B cell (primary cell): ENCODE data around the gene TM2D1. TPM values are rescaled to one million over a fixed set of nuclear protein-coding genes. Genes with fewer than 3 reads are reported as not detected.

ENCODE experiments used
- ATAC-seq: fragments of 200-7000 bp; cut with Tn5 transposase; one replicate; pipeline ENCODE4 v1.10.0; 2021; ENCODE audit warnings: low read depth, mild to moderate bottlenecking, moderate number of reproducible peaks, moderate library complexity
- CTCF ChIA-PET: fragments of 350-600 bp; sonication (Branson Sonifier 250); formaldehyde crosslinking; loops from one replicate; lab custom pipeline; 2021; ENCODE audit warnings: antibody characterized with exemption, inconsistent platforms; lab: Charles Lee
- POLR2A ChIA-PET: fragments of 350-600 bp; sonication (Branson Sonifier 250); formaldehyde crosslinking; loops from one replicate; lab custom pipeline; 2021; ENCODE audit warnings: antibody characterized with exemption; lab: Charles Lee
- DNase-seq: peaks from one replicate; pipeline ENCODE4 v3.0.0; 2013
- H2AFZ ChIP-seq: 2 replicates; pipeline ENCODE4 v1.6.1; 2012; ENCODE audit warnings: mild to moderate bottlenecking, low read depth, low read length; ENCODE audit not compliant: insufficient read depth, poor library complexity, severe bottlenecking
- H3K27ac ChIP-seq, 2 donors: 1 replicate in 1 of 2; 2 replicates in 1 of 2; pipeline ENCODE4 v1.5.1; 2012 to 2013; ENCODE audit warnings: low read length in 2 of 2, mild to moderate bottlenecking in 2 of 2, moderate library complexity in 1 of 2
- H3K27me3 ChIP-seq, 4 experiments: fragments of 200-600 bp in 1 of 4; sonication (generic) in 1 of 4; replicated peaks in 1 of 4; 1 replicate in 2 of 4; 2 replicates in 2 of 4; pipeline versions ENCODE4 v1.6.1 to v1.7.0; 2013 to 2016; ENCODE audit warnings: low read length in 3 of 4, mild to moderate bottlenecking in 2 of 4, mixed read lengths in 1 of 4, moderate library complexity in 1 of 4; ENCODE audit not compliant: insufficient read depth in 4 of 4, control insufficient read depth in 3 of 4; ENCODE audit errors: control extremely low read depth in 1 of 4
- H3K36me3 ChIP-seq, 2 experiments: replicated peaks in 1 of 2; 1 replicate in 1 of 2; 2 replicates in 1 of 2; pipeline versions ENCODE4 v1.6.1 to v1.7.1; 2013; ENCODE audit warnings: low read length in 1 of 2; ENCODE audit not compliant: insufficient read depth in 2 of 2, control insufficient read depth in 1 of 2; ENCODE audit errors: control extremely low read depth in 1 of 2, extremely low read depth in 1 of 2
- H3K4me1 ChIP-seq, 2 donors: fragments of 200-600 bp in 1 of 2; sonication (generic) in 1 of 2; 1 replicate in 1 of 2; 2 replicates in 1 of 2; pipeline versions ENCODE4 v1.5.1 to v1.6.1; 2013 to 2017; ENCODE audit warnings: low read length in 2 of 2; ENCODE audit not compliant: control insufficient read depth in 2 of 2, insufficient read depth in 2 of 2
- H3K4me2 ChIP-seq: replicated peaks from 2 replicates; pipeline ENCODE3; 2012; ENCODE audit warnings: mild to moderate bottlenecking, low read depth, low read length; ENCODE audit not compliant: poor library complexity, severe bottlenecking
- H3K4me3 ChIP-seq, 5 experiments: fragments of 200-600 bp in 1 of 5; sonication (generic) in 1 of 5; 1 replicate in 3 of 5; 2 replicates in 2 of 5; pipeline versions ENCODE4 v1.5.1 to v1.7.0; 2011 to 2016; ENCODE audit warnings: low read length in 4 of 5, mild to moderate bottlenecking in 4 of 5, low read depth in 2 of 5, control low read depth in 1 of 5, moderate library complexity in 1 of 5; ENCODE audit not compliant: insufficient read depth in 1 of 5; ENCODE audit errors: control extremely low read depth in 1 of 5, extremely low read depth in 1 of 5
- H3K79me2 ChIP-seq: fragments of 200-600 bp; sonication (generic); one replicate; pipeline ENCODE4 v1.6.0; 2016; ENCODE audit warnings: low read length; ENCODE audit not compliant: control insufficient read depth, insufficient read depth
- H3K9ac ChIP-seq: fragments of 200-600 bp; sonication (generic); 2 replicates; pipeline ENCODE4 v1.6.1; 2017; ENCODE audit warnings: mild to moderate bottlenecking, low read length, moderate library complexity
- H3K9me3 ChIP-seq, 3 donors: one replicate each; pipeline versions ENCODE4 v1.6.1 to v1.7.1; 2013; ENCODE audit warnings: low read length in 2 of 3; ENCODE audit not compliant: control insufficient read depth in 2 of 3, insufficient read depth in 1 of 3; ENCODE audit errors: control extremely low read depth in 1 of 3
- H4K20me1 ChIP-seq: 2 replicates; pipeline ENCODE4 v1.6.0; 2012; ENCODE audit warnings: mild to moderate bottlenecking, low read length; ENCODE audit not compliant: insufficient read depth, control insufficient read depth, poor library complexity, severe bottlenecking
- H3K27ac Mint-ChIP-seq: one replicate; pipeline ENCODE4 v1.8.0; 2021; ENCODE audit warnings: mixed read lengths
- H3K27me3 Mint-ChIP-seq: one replicate; pipeline ENCODE4 v1.8.0; 2021; ENCODE audit warnings: mixed read lengths
- H3K4me1 Mint-ChIP-seq: one replicate; pipeline ENCODE4 v1.8.0; 2021; ENCODE audit warnings: mixed read lengths
- H3K4me3 Mint-ChIP-seq: one replicate; pipeline ENCODE4 v1.8.0; 2021; ENCODE audit warnings: mixed read lengths
- H3K9me3 Mint-ChIP-seq: one replicate; pipeline ENCODE4 v1.8.0; 2022; ENCODE audit warnings: mixed read lengths; ENCODE audit not compliant: insufficient read depth
- CTCF ChIP-seq: fragments of 200-600 bp; IDR thresholded peaks from one replicate; pipeline ENCODE4 v1.8.0; 2022; ENCODE audit warnings: antibody characterized with exemption, mild to moderate bottlenecking
- EZH2 ChIP-seq: IDR thresholded peaks from 2 replicates; pipeline ENCODE4 v1.6.1; 2012; ENCODE audit warnings: borderline replicate concordance, low read depth, mild to moderate bottlenecking, moderate library complexity, low read length; ENCODE audit not compliant: insufficient read depth, poor library complexity, severe bottlenecking
- WGBS: methylation state at CpG from one replicate; pipeline ENCODE4 v1.1.5; 2013; ENCODE audit warnings: missing lambda C conversion rate; ENCODE audit not compliant: insufficient coverage; 5-methylcytosine and 5-hydroxymethylcytosine counted together
- intact Hi-C: fragments of 100-400 bp; cut with micrococcal nuclease; formaldehyde crosslinking; loops from one replicate; pipeline ENCODE4 v1.10.0; 2022
- polyA plus RNA-seq: library from polyadenylated mRNA; depleted of rRNA; stranded (reverse); fragments of >200 nt; gene quantifications from 2 replicates; pipeline ENCODE4 v1.2.3, GENCODE V29; 2012
- total RNA-seq, 2 donors: library from RNA; stranded (reverse); fragments of 120-200 nt in 1 of 2; gene quantifications; 1 replicate in 1 of 2; 2 replicates in 1 of 2; pipeline versions ENCODE4 v1.2.3 to v1.2.4, GENCODE V29; 2013 to 2022

The TM2D1 gene
- total and polyA plus RNA-seq, 2 donors (not counting 1 experiment from before 2014, with no cell fraction given) = 30.8 to 53.3 TPM

GRCh38 chr1:61670445-61670844 is 54.5 kb downstream of the TM2D1 start:
- Histone ChIP-seq H3K27ac (no peak overlapping the region), H3K27me3 (no peaks in the 10 kb centered on the region), H3K9me3 (no peaks in the 10 kb centered on the region), H3K4me3 (no peak overlapping the region), H3K36me3 (no peaks in the 10 kb centered on the region), H3K9ac (no peak overlapping the region), H3K79me2 (no peaks in the 10 kb centered on the region), H2AFZ (no peak overlapping the region), H3K4me1 (no peaks in the 10 kb centered on the region), H4K20me1 (no peaks in the 10 kb centered on the region), H3K4me2 (no peak overlapping the region)
- ChIA-PET CTCF (interaction anchor here (1.2 kb wide), 1 partner anchor 28 kb away, joined by 3 read pairs; no protein-coding TSS in a partner anchor), POLR2A (no interaction called here)
- Mint-ChIP-seq H3K9me3 (no peaks in the 10 kb centered on the region), H3K4me3 (no peak overlapping the region), H3K4me1 (no peaks in the 10 kb centered on the region), H3K27me3 (no peaks in the 10 kb centered on the region), H3K27ac (no peak overlapping the region)
- WGBS = 15% methylated on average over 2 of the region's 2 CpGs
- TF ChIP-seq EZH2 = no peak
- TF ChIP-seq CTCF = no peak
- no peak for ATAC-seq
- no peak for DNase-seq
- intact Hi-C loops = no loop called here

- no peaks in the 10 kb centered on the region for H4K20me1 ChIP-seq
- CTCF ChIA-PET = interaction anchor here (1.6 kb wide), 1 partner anchor 28 kb away, joined by 3 read pairs; no protein-coding TSS in a partner anchor
- Mint-ChIP-seq H3K9me3 (no peaks in the 10 kb centered on the region), H3K27me3 (no peaks in the 10 kb centered on the region), H3K4me1 (no peaks in the 10 kb centered on the region), H3K27ac (no peak overlapping the region), H3K4me3 (no peak overlapping the region)
- H3K4me2 ChIP-seq = no peak overlapping the region
- H3K27ac ChIP-seq = no peak overlapping the region
- H3K9ac ChIP-seq = no peak overlapping the region
- H3K4me1 ChIP-seq = no peaks in the 10 kb centered on the region
- no peak for DNase-seq
- no peaks in the 10 kb centered on the region for H3K9me3 ChIP-seq
- no CpG with 5 or more reads among the region's 4 CpGs for WGBS
- no peak overlapping the region for H2AFZ ChIP-seq
- no peak for ATAC-seq
- H3K27me3 ChIP-seq = no peaks in the 10 kb centered on the region
- no peak for TF ChIP-seq CTCF
- TF ChIP-seq EZH2 = no peak
- H3K36me3 ChIP-seq = no peaks in the 10 kb centered on the region
- POLR2A ChIA-PET = no interaction called here
- H3K4me3 ChIP-seq = no peak overlapping the region
- no peaks in the 10 kb centered on the region for H3K79me2 ChIP-seq
- intact Hi-C loops = no loop called here
Measured at GRCh38 chr1:61670016-61670415, 54.9 kb downstream of the TM2D1 start.
